IMR-90 (cell line): ENCODE results near the gene ILRUN.

Experiments
- FOS ChIP-seq: fragments of 150-350 bp; IDR thresholded peaks from 2 replicates; pipeline ENCODE4 v1.6.1; 2016; ENCODE audit warnings: low read depth, low read length
- MAFK ChIP-seq: IDR thresholded peaks from 2 replicates; pipeline ENCODE4 v1.6.1; 2012; ENCODE audit warnings: low read depth, low read length, improper control_type of control experiment
- POLR2A ChIP-seq: IDR thresholded peaks from 2 replicates; pipeline ENCODE4 v1.6.1; 2012; ENCODE audit warnings: mild to moderate bottlenecking, low read depth, low read length
- RCOR1 ChIP-seq: IDR thresholded peaks from 2 replicates; pipeline ENCODE4 v1.6.1; 2012; ENCODE audit warnings: mild to moderate bottlenecking, low read length, improper control_type of control experiment; ENCODE audit not compliant: insufficient replicate concordance
- TF ChIP-seq, protein P1 (sequence below): conservative IDR thresholded peaks from 2 replicates; pipeline ENCODE4 v1.5.1; 2012; ENCODE audit warnings: mild to moderate bottlenecking, low read depth, low read length, improper control_type of control experiment

DNA sequence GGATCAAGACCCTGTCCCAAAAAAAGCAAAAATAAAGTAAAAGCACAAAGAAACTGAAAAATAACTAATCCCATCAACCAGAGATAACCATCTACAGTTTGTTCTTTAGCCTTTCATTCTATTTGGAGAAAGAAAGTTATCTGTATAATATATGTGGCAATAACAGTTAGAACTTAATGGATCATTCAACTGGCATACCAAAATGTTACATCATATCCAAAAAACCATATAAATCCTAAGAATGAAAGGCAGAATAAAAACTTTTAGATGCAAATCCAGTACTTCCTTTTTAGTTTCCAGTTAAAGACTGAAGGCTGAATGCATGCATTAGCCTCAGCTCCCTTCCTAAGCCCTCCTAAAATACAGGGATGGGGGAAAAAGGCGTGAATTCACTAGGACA lies 25.2 kb downstream of the ILRUN start:
- TF ChIP-seq POLR2A (no peak), RCOR1 (no peak), MAFK (no peak), FOS (no peak)
- TF ChIP-seq, protein P1, sequence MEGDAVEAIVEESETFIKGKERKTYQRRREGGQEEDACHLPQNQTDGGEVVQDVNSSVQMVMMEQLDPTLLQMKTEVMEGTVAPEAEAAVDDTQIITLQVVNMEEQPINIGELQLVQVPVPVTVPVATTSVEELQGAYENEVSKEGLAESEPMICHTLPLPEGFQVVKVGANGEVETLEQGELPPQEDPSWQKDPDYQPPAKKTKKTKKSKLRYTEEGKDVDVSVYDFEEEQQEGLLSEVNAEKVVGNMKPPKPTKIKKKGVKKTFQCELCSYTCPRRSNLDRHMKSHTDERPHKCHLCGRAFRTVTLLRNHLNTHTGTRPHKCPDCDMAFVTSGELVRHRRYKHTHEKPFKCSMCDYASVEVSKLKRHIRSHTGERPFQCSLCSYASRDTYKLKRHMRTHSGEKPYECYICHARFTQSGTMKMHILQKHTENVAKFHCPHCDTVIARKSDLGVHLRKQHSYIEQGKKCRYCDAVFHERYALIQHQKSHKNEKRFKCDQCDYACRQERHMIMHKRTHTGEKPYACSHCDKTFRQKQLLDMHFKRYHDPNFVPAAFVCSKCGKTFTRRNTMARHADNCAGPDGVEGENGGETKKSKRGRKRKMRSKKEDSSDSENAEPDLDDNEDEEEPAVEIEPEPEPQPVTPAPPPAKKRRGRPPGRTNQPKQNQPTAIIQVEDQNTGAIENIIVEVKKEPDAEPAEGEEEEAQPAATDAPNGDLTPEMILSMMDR = no peak
